SU-DHL-6 (cell line): Measurements from ENCODE around the gene LDHAL6B.

Experiments
- EZH2phosphoT487 ChIP-seq: fragments of 200-600 bp; sonication (generic), shearing (Covaris generic); conservative IDR thresholded peaks from 2 replicates; pipeline ENCODE4 v1.6.1; 2018; ENCODE audit warnings: mild to moderate bottlenecking, antibody characterized with exemption, low read length, moderate library complexity, mixed read lengths
- TF ChIP-seq, protein P1 (sequence below): fragments of 200-600 bp; sonication (generic); IDR thresholded peaks from one replicate; pipeline ENCODE4 v1.5.1; 2017; ENCODE audit warnings: antibody characterized with exemption, mild to moderate bottlenecking, low read length, moderate library complexity; ENCODE audit not compliant: insufficient read depth, poor library complexity, severe bottlenecking

DNA sequence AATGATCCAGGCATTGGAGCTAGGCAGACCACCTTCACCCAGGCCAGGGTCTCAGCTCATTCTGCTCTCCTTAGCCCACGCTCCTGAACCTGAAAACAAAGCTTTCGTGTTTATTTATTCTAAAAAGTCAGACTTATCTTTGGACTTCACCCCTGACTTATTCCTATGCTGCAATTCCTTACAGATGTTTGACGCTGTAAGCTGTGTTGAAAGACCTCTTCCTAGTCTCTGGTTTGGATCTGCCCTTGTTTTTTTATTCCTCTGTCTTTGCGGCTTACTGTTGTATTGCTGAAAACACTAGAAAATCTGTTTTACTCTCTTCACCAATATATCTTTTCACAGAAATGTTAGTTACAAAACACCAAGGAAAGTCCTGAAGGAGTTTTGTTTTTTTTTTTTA is 40.5 kb upstream of the LDHAL6B start:
- TF ChIP-seq, protein P1, sequence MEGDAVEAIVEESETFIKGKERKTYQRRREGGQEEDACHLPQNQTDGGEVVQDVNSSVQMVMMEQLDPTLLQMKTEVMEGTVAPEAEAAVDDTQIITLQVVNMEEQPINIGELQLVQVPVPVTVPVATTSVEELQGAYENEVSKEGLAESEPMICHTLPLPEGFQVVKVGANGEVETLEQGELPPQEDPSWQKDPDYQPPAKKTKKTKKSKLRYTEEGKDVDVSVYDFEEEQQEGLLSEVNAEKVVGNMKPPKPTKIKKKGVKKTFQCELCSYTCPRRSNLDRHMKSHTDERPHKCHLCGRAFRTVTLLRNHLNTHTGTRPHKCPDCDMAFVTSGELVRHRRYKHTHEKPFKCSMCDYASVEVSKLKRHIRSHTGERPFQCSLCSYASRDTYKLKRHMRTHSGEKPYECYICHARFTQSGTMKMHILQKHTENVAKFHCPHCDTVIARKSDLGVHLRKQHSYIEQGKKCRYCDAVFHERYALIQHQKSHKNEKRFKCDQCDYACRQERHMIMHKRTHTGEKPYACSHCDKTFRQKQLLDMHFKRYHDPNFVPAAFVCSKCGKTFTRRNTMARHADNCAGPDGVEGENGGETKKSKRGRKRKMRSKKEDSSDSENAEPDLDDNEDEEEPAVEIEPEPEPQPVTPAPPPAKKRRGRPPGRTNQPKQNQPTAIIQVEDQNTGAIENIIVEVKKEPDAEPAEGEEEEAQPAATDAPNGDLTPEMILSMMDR: no peak
- TF ChIP-seq EZH2phosphoT487: no peak
